Smooth muscle cell (in vitro differentiated cells): ENCODE data around the gene FAM131B. TPM values are rescaled to one million over a fixed set of nuclear protein-coding genes. Genes with fewer than 3 reads are reported as not detected.

ENCODE experiments used
- DNase-seq: peaks from one replicate; lab custom pipeline; 2025; ENCODE audit not compliant: unreplicated experiment; lab: John Stamatoyannopoulos, UW
- H2AFZ ChIP-seq: fragments of 200-600 bp; sonication (generic); 2 replicates; pipeline ENCODE4 v1.6.0; 2016; ENCODE audit warnings: antibody characterized with exemption, low read depth, mild to moderate bottlenecking
- H3F3A ChIP-seq: fragments of 200-600 bp; sonication (generic); 2 replicates; pipeline ENCODE4 v1.6.0; 2017; ENCODE audit warnings: antibody characterized with exemption, low read depth
- H3K27ac ChIP-seq: fragments of 200-600 bp; sonication (generic); 2 replicates; pipeline ENCODE4 v1.5.1; 2016; ENCODE audit warnings: low read depth, mild to moderate bottlenecking
- H3K27me3 ChIP-seq: fragments of 200-600 bp; sonication (generic); 2 replicates; pipeline ENCODE4 v1.6.1; 2016; ENCODE audit warnings: low read depth, mild to moderate bottlenecking
- H3K36me3 ChIP-seq: fragments of 200-600 bp; sonication (generic); 2 replicates; pipeline ENCODE4 v1.5.1; 2016; ENCODE audit warnings: low read depth
- H3K4me1 ChIP-seq: fragments of 200-600 bp; sonication (generic); 2 replicates; pipeline ENCODE4 v1.5.1; 2016; ENCODE audit warnings: low read depth
- H3K4me2 ChIP-seq: fragments of 200-600 bp; sonication (generic); 2 replicates; pipeline ENCODE4 v1.6.0; 2016; ENCODE audit warnings: mild to moderate bottlenecking
- H3K4me3 ChIP-seq: fragments of 200-600 bp; sonication (generic); 2 replicates; pipeline ENCODE4 v1.5.1; 2016; ENCODE audit warnings: mild to moderate bottlenecking
- H3K79me2 ChIP-seq: fragments of 200-600 bp; sonication (generic); 2 replicates; pipeline ENCODE4 v1.6.0; 2016; ENCODE audit warnings: low read depth, mild to moderate bottlenecking
- H3K9ac ChIP-seq: fragments of 200-600 bp; sonication (generic); 2 replicates; pipeline ENCODE4 v1.6.0; 2016; ENCODE audit warnings: low read depth
- H3K9me3 ChIP-seq: fragments of 200-600 bp; sonication (generic); replicated peaks from 2 replicates; pipeline ENCODE4 v1.5.1; 2016; ENCODE audit warnings: low read depth
- H4K20me1 ChIP-seq: fragments of 200-600 bp; sonication (generic); 2 replicates; pipeline ENCODE4 v1.6.0; 2016; ENCODE audit warnings: low read depth
- WGBS: methylation state at CpG from one replicate; pipeline ENCODE4 v1.1.7; 2016; ENCODE audit warnings: low lambda C conversion rate; 5-methylcytosine and 5-hydroxymethylcytosine counted together
- polyA plus RNA-seq: library from polyadenylated mRNA; unstranded; fragments of >200 nt; fragmentation: Nextera tagmentation; extraction: Ambion mirVana; gene quantifications from 2 replicates; pipeline ENCODE4 v1.2.1, GENCODE V29; 2016
- total RNA-seq: library from RNA; depleted of rRNA; stranded (reverse); fragments of >200 nt; gene quantifications from 2 replicates; pipeline ENCODE4 v1.2.3, GENCODE V29; 2014
- TF ChIP-seq, protein P1 (sequence below): fragments of 200-600 bp; sonication (generic); IDR thresholded peaks from 2 replicates; pipeline ENCODE4 v1.5.1; 2017; ENCODE audit warnings: borderline replicate concordance, mild to moderate bottlenecking, antibody characterized with exemption; ENCODE audit not compliant: insufficient read depth, poor library complexity, severe bottlenecking

The FAM131B gene
- total and polyA plus RNA-seq, 2 experiments from 2014 or later = 0.03 to 0.31 TPM

- Histone ChIP-seq H3K9me3 (no peaks in the 10 kb centered on the region), H3K9ac (no peak overlapping the region), H3K4me3 (no peak overlapping the region), H3K27me3 (peaks cover 9% of the 10 kb centered on the region), H3K36me3 (no peaks in the 10 kb centered on the region), H3F3A (no peaks in the 10 kb centered on the region), H3K4me1 (no peaks in the 10 kb centered on the region), H4K20me1 (no peaks in the 10 kb centered on the region), H2AFZ (no peak overlapping the region), H3K27ac (no peak overlapping the region), H3K79me2 (no peaks in the 10 kb centered on the region), H3K4me2 (no peak overlapping the region)
- WGBS = 90% methylated on average over 3 of the region's 3 CpGs
- DNase-seq = no peak
- TF ChIP-seq, protein P1, sequence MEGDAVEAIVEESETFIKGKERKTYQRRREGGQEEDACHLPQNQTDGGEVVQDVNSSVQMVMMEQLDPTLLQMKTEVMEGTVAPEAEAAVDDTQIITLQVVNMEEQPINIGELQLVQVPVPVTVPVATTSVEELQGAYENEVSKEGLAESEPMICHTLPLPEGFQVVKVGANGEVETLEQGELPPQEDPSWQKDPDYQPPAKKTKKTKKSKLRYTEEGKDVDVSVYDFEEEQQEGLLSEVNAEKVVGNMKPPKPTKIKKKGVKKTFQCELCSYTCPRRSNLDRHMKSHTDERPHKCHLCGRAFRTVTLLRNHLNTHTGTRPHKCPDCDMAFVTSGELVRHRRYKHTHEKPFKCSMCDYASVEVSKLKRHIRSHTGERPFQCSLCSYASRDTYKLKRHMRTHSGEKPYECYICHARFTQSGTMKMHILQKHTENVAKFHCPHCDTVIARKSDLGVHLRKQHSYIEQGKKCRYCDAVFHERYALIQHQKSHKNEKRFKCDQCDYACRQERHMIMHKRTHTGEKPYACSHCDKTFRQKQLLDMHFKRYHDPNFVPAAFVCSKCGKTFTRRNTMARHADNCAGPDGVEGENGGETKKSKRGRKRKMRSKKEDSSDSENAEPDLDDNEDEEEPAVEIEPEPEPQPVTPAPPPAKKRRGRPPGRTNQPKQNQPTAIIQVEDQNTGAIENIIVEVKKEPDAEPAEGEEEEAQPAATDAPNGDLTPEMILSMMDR = no peak
Observed at GRCh38 chr7:143337216-143337615, 25.3 kb downstream of the FAM131B start.

- H3K36me3 ChIP-seq = no peaks in the 10 kb centered on the region
- H3K9ac ChIP-seq = no peak overlapping the region
- H3K4me1 ChIP-seq = no peaks in the 10 kb centered on the region
- no peak overlapping the region for H3K27ac ChIP-seq
- no peaks in the 10 kb centered on the region for H3K9me3 ChIP-seq
- no peaks in the 10 kb centered on the region for H4K20me1 ChIP-seq
- H3K4me2 ChIP-seq = no peak overlapping the region
- DNase-seq = no peak
- WGBS = 53% methylated on average over 1 of the region's 1 CpG
- H3K27me3 ChIP-seq = peaks cover 9% of the 10 kb centered on the region
- no peak overlapping the region for H2AFZ ChIP-seq
- TF ChIP-seq, protein P1 = no peak
- no peaks in the 10 kb centered on the region for H3F3A ChIP-seq
- no peak overlapping the region for H3K4me3 ChIP-seq
- H3K79me2 ChIP-seq = no peaks in the 10 kb centered on the region
Observed at GRCh38 chr7:143334244-143334643, 28.3 kb downstream of the FAM131B start.

DNA sequence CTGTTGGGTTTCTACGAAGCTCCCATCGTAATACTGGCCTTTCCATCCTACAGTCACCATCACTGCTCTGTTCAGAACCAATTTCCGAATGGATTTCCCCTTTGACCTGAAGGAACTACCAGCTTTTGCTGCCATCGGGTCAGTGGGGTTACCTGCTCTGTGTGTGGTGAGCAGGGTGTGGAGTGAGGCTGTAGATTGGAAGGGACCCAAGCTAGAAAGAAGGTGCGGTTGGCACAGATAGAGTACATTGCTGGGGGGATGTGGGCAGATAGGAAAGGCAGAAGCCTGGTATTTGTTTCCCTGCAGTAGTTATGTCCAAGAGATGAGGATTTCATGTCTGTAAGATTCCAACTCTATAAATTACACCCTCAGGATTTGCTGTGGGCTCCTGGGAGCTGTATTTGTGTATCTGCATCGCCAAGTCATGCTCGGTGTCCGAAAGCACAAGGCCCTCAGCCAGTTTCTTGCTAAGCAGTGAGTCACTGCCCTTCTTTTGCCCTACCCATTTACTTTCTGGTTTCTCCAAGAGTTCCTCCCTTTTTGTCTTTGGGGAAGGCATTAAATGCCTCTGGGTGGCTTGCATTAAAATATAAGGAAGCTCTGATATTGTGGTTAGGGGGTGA lies 31.2 kb downstream of the FAM131B start:
- H3K9me3 ChIP-seq = no peaks in the 10 kb centered on the region
- no peak overlapping the region for H3K27ac ChIP-seq
- H3F3A ChIP-seq = no peaks in the 10 kb centered on the region
- H3K36me3 ChIP-seq = no peaks in the 10 kb centered on the region
- H3K79me2 ChIP-seq = no peaks in the 10 kb centered on the region
- no peak overlapping the region for H3K4me2 ChIP-seq
- no peaks in the 10 kb centered on the region for H4K20me1 ChIP-seq
- no peak overlapping the region for H3K4me3 ChIP-seq
- TF ChIP-seq, protein P1 = no peak
- H3K4me1 ChIP-seq = no peaks in the 10 kb centered on the region
- no peaks in the 10 kb centered on the region for H3K27me3 ChIP-seq
- 76% methylated on average over 8 of the region's 8 CpGs for WGBS
- no peak overlapping the region for H2AFZ ChIP-seq
- no peak for DNase-seq
- H3K9ac ChIP-seq = no peak overlapping the region
